ENCODE data around the gene ADSS1. TPM values are rescaled to one million over a fixed set of nuclear protein-coding genes. Genes with fewer than 3 reads are reported as not detected.

The ADSS1 gene
- total RNA-seq: 2.3 and 3.5 TPM in 2 replicates
- polyA plus RNA-seq: 1.3 and 2.2 TPM in 2 replicates
- polyA plus RNA-seq (2012): 2.3 and 2.7 TPM in 2 replicates
- 0.15 TPM in 1 of 2 replicates, not detected in the other for polyA minus RNA-seq (ENCODE audit: low replicate concordance)

DNA sequence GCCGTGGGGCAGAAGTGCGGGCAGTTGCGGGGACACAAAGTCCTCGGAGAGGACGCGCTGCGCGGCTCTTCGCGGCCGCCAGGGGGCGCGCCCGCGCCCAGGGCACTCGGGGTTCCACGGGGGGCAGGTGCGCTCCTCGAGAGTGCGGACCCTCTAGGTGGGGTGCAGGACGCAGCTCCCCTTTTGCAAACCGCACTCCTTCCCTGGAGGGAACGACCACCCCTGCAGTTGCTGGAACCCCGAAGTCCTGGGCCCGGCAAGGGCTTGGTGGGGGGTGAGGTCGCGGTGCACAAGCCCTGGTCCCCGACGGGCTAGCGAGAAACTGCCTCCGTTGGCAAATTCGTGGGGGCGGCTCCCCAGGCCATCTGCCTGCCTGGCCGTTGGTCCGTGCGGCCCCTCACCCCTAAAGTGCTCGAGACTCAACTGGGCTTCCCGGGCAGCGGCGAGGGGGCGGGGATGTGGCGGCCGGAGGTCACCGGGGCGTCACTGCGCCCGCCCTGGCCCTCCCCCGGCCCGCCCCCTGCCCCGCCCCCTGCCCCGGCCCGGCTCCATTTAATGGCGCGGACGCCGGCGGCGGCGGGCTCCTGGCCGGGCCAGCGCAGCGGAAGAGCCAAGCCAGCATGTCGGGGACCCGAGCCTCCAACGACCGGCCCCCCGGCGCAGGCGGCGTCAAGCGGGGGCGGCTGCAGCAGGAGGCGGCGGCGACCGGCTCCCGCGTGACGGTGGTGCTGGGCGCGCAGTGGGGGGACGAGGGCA, at the start of gene ADSS1:
ADSS1 (plus strand) TSS at position 579 of the 756 bp plus-strand sequence; CDS start at position 621, 42 bp downstream.
- TF ChIP-seq, protein P1, sequence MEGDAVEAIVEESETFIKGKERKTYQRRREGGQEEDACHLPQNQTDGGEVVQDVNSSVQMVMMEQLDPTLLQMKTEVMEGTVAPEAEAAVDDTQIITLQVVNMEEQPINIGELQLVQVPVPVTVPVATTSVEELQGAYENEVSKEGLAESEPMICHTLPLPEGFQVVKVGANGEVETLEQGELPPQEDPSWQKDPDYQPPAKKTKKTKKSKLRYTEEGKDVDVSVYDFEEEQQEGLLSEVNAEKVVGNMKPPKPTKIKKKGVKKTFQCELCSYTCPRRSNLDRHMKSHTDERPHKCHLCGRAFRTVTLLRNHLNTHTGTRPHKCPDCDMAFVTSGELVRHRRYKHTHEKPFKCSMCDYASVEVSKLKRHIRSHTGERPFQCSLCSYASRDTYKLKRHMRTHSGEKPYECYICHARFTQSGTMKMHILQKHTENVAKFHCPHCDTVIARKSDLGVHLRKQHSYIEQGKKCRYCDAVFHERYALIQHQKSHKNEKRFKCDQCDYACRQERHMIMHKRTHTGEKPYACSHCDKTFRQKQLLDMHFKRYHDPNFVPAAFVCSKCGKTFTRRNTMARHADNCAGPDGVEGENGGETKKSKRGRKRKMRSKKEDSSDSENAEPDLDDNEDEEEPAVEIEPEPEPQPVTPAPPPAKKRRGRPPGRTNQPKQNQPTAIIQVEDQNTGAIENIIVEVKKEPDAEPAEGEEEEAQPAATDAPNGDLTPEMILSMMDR (conservative IDR thresholded peaks at IDR 0.05 in 1 of 2, IDR thresholded peaks at IDR 0.05 in 1 of 2; ENCODE audit: low read depth in 1 of 2, low read length in 2 of 2): peak; percentile 66 to 76
- no peak for TF ChIP-seq EZH2 (IDR thresholded peaks at IDR 0.05; ENCODE audit: low read length, missing control alignments)
- H3K9ac ChIP-seq (ENCODE audit: insufficient read depth, low read length): no peak within 1 kb of the TSS
- peaks cover 9% of the 10 kb centered on the region for H3K27me3 ChIP-seq (ENCODE audit: control insufficient read depth, insufficient read depth, low read length)
- H3K4me2 ChIP-seq (ENCODE audit: extremely low read depth, insufficient read depth, low read length): peak within 1 kb of the TSS; percentile 64
- no peaks in the 10 kb centered on the region for H3K9me3 ChIP-seq (ENCODE audit: control insufficient read depth, insufficient read depth, low read depth, low read length)
- no peaks in the 10 kb centered on the region for H4K20me1 ChIP-seq (ENCODE audit: control insufficient read depth, extremely low read depth, insufficient read depth, low read length)
- H3K4me1 ChIP-seq (ENCODE audit: control insufficient read depth, extremely low read depth, insufficient read depth, low read length): peaks cover 11% of the 10 kb centered on the region
- no peak within 1 kb of the TSS for H3K27ac ChIP-seq (ENCODE audit: insufficient read depth, low read length)
- peak within 1 kb of the TSS; percentile 14 to 54 (median 38) for H3K4me3 ChIP-seq (replicated peaks in 1 of 4; ENCODE audit: control extremely low read depth in 1 of 4, insufficient read depth in 1 of 4, low read depth in 3 of 4, low read length in 4 of 4)
- peaks cover 17% of the 10 kb centered on the region for H3K36me3 ChIP-seq (ENCODE audit: control insufficient read depth, insufficient read depth, low read length)
- DNase-seq (ENCODE audit: low read depth in 2 of 2): peak; percentile 32 to 39
- H2AFZ ChIP-seq (ENCODE audit: low read length): no peak within 1 kb of the TSS
- no peaks in the 10 kb centered on the region for H3K79me2 ChIP-seq (ENCODE audit: control insufficient read depth, insufficient read depth, low read length)

DNA sequence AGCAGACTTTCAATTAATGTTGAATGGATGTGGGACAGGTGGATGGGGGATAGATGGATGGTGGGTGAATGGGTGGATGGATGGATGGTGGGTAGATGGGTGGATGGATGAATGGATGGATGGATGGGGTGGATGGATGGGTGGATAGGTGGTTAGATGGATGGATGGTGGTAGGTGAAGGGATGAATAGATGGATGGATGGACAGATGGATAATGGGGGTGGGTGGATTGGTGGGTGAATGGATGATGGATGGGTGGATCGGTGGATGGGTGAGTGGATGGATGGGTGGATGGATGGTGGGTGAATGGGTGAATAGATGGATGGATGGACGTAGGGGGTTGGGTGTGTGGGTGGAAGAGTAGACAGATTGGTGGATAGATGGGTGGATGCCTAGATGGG, 48.6 kb upstream of the ADSS1 start:
- Histone ChIP-seq H3K4me3 (replicated peaks in 1 of 4; ENCODE audit: control extremely low read depth in 1 of 4, insufficient read depth in 1 of 4, low read depth in 3 of 4, low read length in 4 of 4) (no peak overlapping the region), H3K9me3 (ENCODE audit: control insufficient read depth, insufficient read depth, low read depth, low read length) (no peaks in the 10 kb centered on the region), H3K79me2 (ENCODE audit: control insufficient read depth, insufficient read depth, low read length) (no peaks in the 10 kb centered on the region), H3K36me3 (ENCODE audit: control insufficient read depth, insufficient read depth, low read length) (no peaks in the 10 kb centered on the region), H3K27ac (ENCODE audit: insufficient read depth, low read length) (no peak overlapping the region), H3K4me1 (ENCODE audit: control insufficient read depth, extremely low read depth, insufficient read depth, low read length) (peaks cover 19% of the 10 kb centered on the region), H2AFZ (ENCODE audit: low read length) (no peak overlapping the region), H3K4me2 (ENCODE audit: extremely low read depth, insufficient read depth, low read length) (no peak overlapping the region), H3K27me3 (ENCODE audit: control insufficient read depth, insufficient read depth, low read length) (no peaks in the 10 kb centered on the region), H3K9ac (ENCODE audit: insufficient read depth, low read length) (no peak overlapping the region), H4K20me1 (ENCODE audit: control insufficient read depth, extremely low read depth, insufficient read depth, low read length) (no peaks in the 10 kb centered on the region)
- no peak for TF ChIP-seq EZH2 (IDR thresholded peaks at IDR 0.05; ENCODE audit: low read length, missing control alignments)
- TF ChIP-seq, protein P1 (conservative IDR thresholded peaks at IDR 0.05 in 1 of 2, IDR thresholded peaks at IDR 0.05 in 1 of 2; ENCODE audit: low read depth in 1 of 2, low read length in 2 of 2): no peak
- no peak for DNase-seq (ENCODE audit: low read depth in 2 of 2)

DNA sequence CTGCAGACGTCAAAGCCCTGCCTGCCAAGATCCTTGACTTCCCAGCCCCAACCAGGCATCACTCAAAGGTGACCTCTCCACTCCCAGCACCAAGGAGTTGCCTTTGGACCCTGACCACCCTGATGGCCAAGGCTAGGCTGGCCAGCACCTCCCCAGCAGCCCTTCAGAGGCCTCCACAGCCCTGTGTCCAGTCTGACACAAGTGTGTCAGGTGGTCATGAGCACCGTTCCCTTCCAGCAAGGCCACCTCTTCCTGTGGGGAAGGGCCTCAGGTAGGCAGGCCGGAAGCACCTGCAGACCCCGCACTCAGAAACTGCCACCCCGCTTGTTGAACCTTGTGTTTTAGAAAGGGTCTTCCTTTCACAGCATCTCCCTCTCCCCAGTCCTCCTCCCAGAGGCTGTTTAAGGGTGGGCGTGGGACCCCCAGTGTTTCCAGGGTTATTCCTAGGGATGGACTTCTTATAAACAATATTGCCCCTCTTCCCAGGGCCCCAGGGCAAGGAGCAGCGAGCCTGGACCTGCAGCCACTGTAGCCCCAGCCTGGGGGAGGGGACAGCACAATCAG, 47.8 kb upstream of the ADSS1 start:
- H3K79me2 ChIP-seq (ENCODE audit: control insufficient read depth, insufficient read depth, low read length): no peaks in the 10 kb centered on the region
- H3K4me2 ChIP-seq (ENCODE audit: extremely low read depth, insufficient read depth, low read length): no peak overlapping the region
- no peaks in the 10 kb centered on the region for H3K36me3 ChIP-seq (ENCODE audit: control insufficient read depth, insufficient read depth, low read length)
- no peaks in the 10 kb centered on the region for H4K20me1 ChIP-seq (ENCODE audit: control insufficient read depth, extremely low read depth, insufficient read depth, low read length)
- H3K27ac ChIP-seq (ENCODE audit: insufficient read depth, low read length): no peak overlapping the region
- peaks cover 27% of the 10 kb centered on the region for H3K4me1 ChIP-seq (ENCODE audit: control insufficient read depth, extremely low read depth, insufficient read depth, low read length)
- no peaks in the 10 kb centered on the region for H3K27me3 ChIP-seq (ENCODE audit: control insufficient read depth, insufficient read depth, low read length)
- no peak overlapping the region for H3K4me3 ChIP-seq (replicated peaks in 1 of 4; ENCODE audit: control extremely low read depth in 1 of 4, insufficient read depth in 1 of 4, low read depth in 3 of 4, low read length in 4 of 4)
- DNase-seq (ENCODE audit: low read depth in 2 of 2): no peak
- no peaks in the 10 kb centered on the region for H3K9me3 ChIP-seq (ENCODE audit: control insufficient read depth, insufficient read depth, low read depth, low read length)
- no peak overlapping the region for H2AFZ ChIP-seq (ENCODE audit: low read length)
- no peak overlapping the region for H3K9ac ChIP-seq (ENCODE audit: insufficient read depth, low read length)
- TF ChIP-seq, protein P1 (conservative IDR thresholded peaks at IDR 0.05 in 1 of 2, IDR thresholded peaks at IDR 0.05 in 1 of 2; ENCODE audit: low read depth in 1 of 2, low read length in 2 of 2): no peak
- no peak for TF ChIP-seq EZH2 (IDR thresholded peaks at IDR 0.05; ENCODE audit: low read length, missing control alignments)

Measured in fibroblast of lung (primary cell).